ENCODE measurements around the gene PMM2. TPM values are rescaled to one million over a fixed set of nuclear protein-coding genes. Genes with fewer than 3 reads are reported as not detected.

The PMM2 gene
- total and polyA plus RNA-seq, 9 of the 15 experiments (the other 6 are each of a cell fraction or from before 2014, with no cell fraction given), result 5.6 to 42.7 (median 25.9) TPM

- Histone ChIP-seq H3K4me2 (ENCODE audit: insufficient read depth, low read length) (no peak overlapping the region), H3K4me1 (replicated peaks in 1 of 2; ENCODE audit: control insufficient read depth in 2 of 2, insufficient read depth in 2 of 2, low read length in 2 of 2) (peaks cover 0 to 4% of the 10 kb centered on the region in 2 experiments; a peak in 1 of 5 replicates), H3K27ac (ENCODE audit: extremely low read depth, low read depth, low read length) (no peak overlapping the region), H3K79me2 (ENCODE audit: control insufficient read depth, insufficient read depth, low read length) (peaks cover 2% of the 10 kb centered on the region; the same call in 1 of the 3 replicates), H2AFZ (ENCODE audit: low read depth, low read length) (no peak overlapping the region), H3K27me3 (ENCODE audit: control insufficient read depth in 2 of 2, insufficient read depth in 2 of 2, low read length in 2 of 2) (no peaks in the 10 kb centered on the region), H3K36me3 (ENCODE audit: control insufficient read depth, insufficient read depth, low read length) (peaks cover 51% of the 10 kb centered on the region; the same call in 2 of the 3 replicates), H3K9me1 (ENCODE audit: control insufficient read depth, insufficient read depth, low read length) (no peaks in the 10 kb centered on the region), H3K9ac (ENCODE audit: insufficient read depth in 1 of 2, low read depth in 2 of 2, low read length in 2 of 2) (no peak overlapping the region), H3K9me3 (replicated peaks; ENCODE audit: control insufficient read depth, insufficient read depth, low read depth, low read length) (no peaks in the 10 kb centered on the region), H4K20me1 (replicated peaks; ENCODE audit: control insufficient read depth, insufficient read depth, low read length) (no peaks in the 10 kb centered on the region), H3K4me3 (no peak overlapping the region)
- no peak for ATAC-seq
- FAIRE-seq, result no peak
- in situ Hi-C loops (cut with MboI) (no loop called here), intact Hi-C loops (cut with micrococcal nuclease) (no loop called here)
- WGBS (ENCODE audit: insufficient coverage, low coverage, missing lambda C conversion rate), result 92% methylated on average over 7 of the region's 7 CpGs
- no peak for DNase-seq (ENCODE audit: extremely low read depth in 1 of 4, low spot score in 3 of 4)
- TF ChIP-seq ZNF347 (CRISPR knock-in tag; IDR thresholded peaks at IDR 0.05; ENCODE audit: low read depth), result no peak
- no peak for TF ChIP-seq HNRNPUL1 (IDR thresholded peaks at IDR 0.05; ENCODE audit: low read length)
- no peak for TF ChIP-seq ARID1B (IDR thresholded peaks at IDR 0.05)
- TF ChIP-seq HDAC3 (IDR thresholded peaks at IDR 0.05; ENCODE audit: borderline replicate concordance, partially characterized antibody), result no peak
- no peak for TF ChIP-seq HOXB6 (CRISPR knock-in tag; IDR thresholded peaks at IDR 0.05; ENCODE audit: borderline replicate concordance)
- TF ChIP-seq ZNF121 (CRISPR knock-in tag; conservative IDR thresholded peaks at IDR 0.05), result peak; percentile 64
- TF ChIP-seq PHF20 (IDR thresholded peaks at IDR 0.05; ENCODE audit: partially characterized antibody), result no peak
- no peak for TF ChIP-seq SMC3 (conservative IDR thresholded peaks at IDR 0.05; ENCODE audit: insufficient read depth, low read depth, low read length)
- CTCF ChIA-PET (ENCODE audit: low intra/inter-chr PET ratio), result no interaction called here
- POLR2A ChIA-PET, result no interaction called here
- BruUV-seq (replicated peaks), result no TSS peak
Observed at GRCh38 chr16:8845699-8846298, 48.2 kb downstream of the PMM2 start.

Measured in K562 (cell line).